GM20431 (cell line): ENCODE results near the gene COMMD9.

ENCODE experiments used
- in situ Hi-C: fragments of 300-500 bp; cut with MseI, MboI; formaldehyde crosslinking; loops from one replicate; pipeline ENCODE4 v1.15.0; 2020; ENCODE audit warnings: low sequenced_read_pairs; ENCODE audit not compliant: unreplicated experiment

COMMD9 gene

DNA sequence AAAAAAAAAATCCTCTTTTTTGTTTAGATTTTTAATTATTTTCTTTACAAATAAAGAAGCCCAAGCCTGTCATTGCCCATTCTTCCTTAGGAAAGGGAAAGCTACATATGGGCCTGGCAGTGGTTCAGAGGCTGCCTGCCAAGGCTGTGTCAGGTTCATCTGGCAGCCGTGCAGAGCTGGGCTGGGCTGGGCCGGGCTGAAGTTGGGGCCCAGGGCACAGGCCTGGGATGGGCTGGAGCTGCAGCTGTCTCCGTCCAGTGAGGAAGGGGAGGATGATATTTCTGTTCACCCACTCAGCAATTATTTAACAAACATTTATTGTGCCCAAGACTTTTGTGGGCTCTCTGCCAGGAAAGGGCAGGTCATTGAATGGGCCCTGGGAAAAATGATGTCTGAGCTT lies 11.4 kb upstream of the COMMD9 start:
- in situ Hi-C loops: no loop called here

DNA sequence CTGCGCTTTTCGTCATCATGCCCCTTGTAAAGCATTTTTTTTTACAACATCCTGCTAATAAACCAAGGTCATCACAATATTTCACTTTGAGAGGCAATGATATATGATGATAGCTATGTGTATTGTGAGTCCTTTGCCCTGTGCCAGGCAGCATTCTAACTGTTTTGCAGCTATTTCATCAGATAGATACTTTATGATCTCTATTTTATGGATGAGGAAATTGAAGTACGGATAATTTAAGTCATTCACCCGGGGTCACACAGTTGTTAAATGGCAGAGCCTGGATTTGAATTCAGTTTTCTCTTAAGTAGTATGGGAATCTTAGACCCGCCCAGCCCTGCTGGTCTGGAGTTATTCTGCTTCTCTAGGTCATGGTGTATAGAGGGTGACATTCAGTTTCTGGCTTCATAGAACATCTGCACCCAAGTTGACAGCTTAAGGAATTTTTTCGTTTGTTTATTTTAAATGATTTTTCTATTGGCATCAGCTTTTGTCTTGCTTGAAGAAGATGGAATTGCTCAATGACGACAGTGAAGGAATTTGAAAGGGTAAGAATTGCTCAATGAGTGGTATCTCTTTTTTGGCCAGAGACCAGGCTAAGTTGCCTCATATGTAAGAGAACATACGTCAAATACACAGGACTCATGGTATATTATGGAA lies 7.8 kb upstream of the COMMD9 start:
- in situ Hi-C loops: no loop called here

DNA sequence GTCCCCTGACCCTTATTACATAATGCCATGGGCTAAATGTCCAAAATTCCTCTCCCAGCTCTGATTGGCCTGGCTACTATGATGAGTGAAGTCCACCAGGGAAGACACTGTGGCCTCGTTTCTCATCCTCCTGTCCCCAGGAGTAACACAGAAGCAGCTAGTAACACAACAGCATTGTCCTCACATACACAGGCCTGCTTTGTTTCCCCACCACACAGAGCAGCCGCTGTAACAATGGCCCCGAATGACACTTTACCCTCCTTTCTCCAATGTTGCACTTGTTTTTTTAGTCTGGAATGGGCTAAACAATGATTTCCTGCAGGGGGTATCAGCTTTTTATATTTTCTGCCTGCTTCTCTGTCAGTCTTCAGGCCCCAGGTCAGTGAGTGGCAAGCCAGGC lies 6.7 kb upstream of the COMMD9 start, which contains the start of gene PRR5L:
TSS of gene PRR5L (plus strand) at position 363 of the 400 bp plus-strand sequence. CDS start 104,834 bp downstream, outside the sequence.
- in situ Hi-C loops: no loop called here

DNA sequence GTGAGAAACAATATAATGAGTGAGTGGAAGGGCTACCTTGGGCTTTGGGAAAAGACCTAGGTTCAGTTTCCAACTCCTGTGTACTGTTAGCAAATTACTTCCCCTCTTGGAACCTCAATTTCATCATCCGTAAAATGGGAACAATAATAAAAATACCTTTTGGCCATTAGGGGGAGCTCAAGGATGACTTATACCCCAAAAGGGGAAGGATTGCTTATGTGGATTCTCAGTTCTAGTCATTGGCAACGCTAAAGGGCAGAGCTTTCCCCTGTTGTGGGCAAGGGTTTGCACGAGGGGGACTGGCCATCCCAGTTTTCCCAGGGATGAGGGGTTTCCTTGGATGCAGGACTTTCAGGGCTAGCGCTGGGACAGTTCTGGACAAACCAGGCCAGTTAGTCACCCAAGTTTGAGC lies 3.1 kb upstream of the COMMD9 start:
- in situ Hi-C loops: no loop called here

DNA sequence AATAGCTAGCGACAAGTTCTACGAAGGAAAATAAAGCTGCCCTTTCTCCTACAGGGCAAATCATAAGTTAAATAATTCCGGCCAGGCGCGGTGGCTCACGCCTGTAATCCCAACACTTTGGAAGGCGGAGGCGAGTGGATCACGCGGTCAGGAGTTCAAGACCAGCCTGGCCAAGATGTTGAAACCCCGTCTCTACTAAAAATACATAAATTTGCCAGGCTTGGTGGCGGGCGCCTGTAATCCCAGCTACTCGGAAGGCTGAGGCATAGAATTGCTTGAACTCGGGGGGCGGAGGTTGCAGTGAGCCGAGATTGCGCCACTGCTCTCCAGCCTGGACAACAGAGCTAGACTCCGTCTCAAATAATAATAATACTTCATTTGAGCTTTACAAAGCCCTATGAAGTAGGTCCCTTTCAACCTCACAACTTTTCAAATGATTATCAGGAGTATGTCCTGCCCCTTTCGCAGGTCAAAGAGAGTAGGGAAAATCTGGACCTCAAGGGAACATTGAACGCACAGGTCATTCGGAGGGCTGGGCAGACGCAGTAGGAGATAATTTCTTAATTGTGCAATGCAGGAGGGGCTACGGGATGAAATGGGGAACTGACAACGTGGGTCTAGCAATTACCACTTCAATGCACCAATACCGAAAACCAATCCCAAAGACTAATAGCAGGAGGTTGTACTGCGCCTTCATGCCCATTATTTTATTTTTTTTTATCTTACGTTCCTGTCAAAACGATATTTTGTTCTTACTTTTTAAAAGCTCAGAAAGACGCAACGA lies 590 bp downstream of the COMMD9 start:
- in situ Hi-C loops: no loop called here

DNA sequence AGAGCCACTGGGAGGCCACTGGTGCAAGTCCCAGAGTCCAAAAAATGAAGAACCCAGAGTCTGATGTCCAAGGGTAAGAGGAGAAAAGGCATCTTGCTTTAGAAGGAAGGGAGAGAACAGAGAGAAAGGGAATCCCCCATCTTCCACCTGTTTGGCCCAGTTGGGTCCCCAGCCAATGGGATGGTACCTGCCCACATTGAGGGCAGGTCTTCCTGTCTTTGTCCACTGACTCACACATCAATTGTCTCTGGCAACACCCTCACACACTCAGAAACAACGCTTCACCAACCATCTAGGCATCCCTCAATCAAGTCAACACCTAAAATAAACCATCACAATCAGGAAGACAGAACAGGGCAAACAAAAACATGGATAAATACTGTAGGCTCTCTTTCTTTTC lies 6.3 kb downstream of the COMMD9 start:
- in situ Hi-C loops: no loop called here

DNA sequence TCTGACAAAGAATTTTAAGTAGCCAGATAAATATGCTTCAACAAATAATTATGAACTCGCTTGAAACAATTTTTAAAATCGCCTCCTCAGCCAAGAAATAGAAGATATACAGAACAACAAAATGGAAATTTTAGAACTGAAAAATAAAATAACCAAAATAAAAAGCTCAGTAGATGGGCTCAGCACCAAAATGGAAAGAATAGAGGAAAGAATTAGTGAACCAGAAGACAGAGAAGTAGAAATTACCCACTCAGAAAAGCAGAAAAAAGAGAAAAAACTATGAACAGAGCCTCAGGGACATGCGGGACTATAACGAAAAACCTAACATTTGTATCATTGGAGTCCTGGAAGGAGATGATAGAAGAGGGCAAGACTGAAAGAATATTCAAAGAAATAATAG lies 7.4 kb downstream of the COMMD9 start:
- in situ Hi-C loops: no loop called here

DNA sequence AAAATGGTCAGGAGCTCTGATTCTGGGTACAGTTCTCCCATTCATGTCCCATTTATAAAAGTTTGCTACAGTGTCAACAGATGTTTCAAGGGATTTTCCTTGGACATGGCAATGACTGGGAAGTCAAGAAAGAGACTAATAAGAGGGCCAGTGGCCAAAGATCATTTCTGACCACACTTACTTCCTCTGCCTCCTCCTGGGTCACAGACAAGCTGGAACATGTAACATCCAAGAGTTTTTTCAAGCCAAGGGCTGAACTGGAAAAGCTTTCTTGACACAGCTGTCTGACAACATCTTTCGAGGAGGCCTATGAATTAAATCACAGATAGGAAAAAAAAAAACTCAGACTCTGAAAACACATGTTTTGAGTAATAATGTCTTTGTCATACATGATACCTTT lies 8.7 kb downstream of the COMMD9 start:
- in situ Hi-C loops: no loop called here

DNA sequence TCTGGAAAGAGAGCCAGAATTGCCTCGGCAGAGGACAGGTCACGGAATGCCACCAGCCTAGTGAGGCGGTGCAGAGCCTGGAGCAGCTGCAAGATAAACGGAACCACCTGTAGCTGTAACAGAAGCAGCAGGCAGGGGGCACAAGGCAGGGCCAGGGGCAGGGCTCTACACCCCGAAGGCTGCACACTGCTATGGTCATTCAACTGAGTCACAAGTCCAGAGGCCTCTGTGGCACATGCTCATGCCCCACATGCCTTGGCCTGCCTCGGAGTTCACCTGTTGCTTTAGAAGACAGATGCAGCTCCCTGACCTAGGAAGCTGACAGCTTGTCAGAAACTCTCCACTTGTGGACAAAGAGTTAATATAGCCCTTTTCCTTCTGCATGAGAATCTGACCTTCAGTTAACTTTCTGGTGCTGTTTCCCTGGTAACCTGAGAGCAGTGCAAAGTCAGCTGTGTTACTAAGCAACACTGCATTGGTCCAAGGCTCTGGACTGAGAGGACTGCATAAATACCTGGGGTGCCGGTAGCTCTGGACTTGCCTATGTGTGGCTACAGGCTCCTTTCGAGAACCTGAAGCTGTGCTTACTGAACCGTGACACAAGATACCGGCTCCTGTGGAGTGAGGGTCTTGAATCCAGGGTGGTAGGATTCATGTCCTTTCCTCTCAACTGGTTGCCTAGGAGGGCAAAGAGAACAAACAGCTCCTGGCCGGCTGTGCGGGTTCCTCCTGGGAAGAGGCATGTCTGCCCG lies 10.5 kb downstream of the COMMD9 start:
- in situ Hi-C loops: no loop called here

DNA sequence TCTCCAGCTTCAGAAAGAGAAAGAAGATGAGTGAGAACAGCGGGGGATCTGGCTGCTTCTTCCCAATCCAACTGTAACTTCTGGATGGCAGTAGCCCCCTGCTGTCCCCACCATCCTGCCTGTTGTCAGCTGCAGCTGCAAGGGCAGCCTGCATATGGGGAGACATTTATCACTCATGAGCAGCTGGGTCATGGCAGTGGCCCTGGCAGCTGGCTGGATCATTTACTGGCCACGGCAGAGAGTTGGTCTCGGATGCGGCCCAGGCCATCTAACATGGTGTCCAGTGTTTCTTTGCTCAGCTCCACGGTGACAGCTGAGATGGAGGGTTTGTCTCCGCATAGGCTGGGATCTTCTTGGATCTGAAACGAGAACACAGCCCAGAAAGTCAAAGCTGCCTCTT lies 14.8 kb downstream of the COMMD9 start:
- in situ Hi-C loops: no loop called here

DNA sequence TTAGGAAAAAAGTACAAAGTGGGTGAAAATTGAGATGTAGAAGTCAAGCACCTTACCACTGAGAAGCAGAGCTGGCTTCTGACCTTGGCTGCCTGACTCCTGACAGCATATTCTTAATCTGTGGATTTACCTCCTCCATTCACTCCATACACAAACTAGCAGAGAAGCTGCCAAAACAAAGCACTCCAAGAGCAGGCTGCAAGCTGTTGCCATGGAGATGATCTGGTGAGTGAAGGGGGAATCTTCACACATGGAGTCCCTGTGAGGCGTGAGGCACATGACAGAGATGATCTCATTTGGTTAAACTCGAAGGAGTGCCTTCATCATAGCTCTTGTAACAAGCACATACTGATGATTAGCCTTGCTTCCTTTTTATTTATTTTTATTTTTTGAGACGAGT lies 16.1 kb downstream of the COMMD9 start:
- in situ Hi-C loops: no loop called here

DNA sequence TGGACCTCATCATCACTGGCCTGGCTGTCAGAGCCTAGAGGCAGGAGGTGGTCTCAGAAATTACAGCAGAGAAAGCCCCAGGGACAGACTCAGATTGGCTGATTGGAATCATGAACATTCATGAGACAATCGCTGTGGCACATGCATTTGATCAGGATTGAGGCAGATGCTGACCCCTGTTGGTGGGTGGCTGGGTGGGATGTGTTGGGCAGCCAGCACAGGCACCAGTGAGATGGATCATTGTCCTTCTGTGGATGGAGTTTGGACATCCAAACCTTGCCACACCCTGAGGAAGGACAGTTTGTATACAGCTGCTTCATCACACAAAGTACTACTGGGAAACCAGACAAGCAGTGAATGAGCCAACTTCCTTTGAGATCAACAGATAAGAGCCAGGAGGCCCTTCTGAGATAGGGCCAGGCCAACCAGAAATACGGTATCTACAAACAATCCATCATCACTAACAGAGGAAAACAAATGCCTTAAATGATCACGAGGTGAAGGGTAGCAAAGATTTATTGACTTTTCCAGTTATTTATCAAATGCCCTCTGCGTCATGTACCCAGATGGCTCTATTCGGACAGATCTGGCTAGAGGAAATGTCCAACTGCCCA lies 17.3 kb downstream of the COMMD9 start:
- in situ Hi-C loops: no loop called here

DNA sequence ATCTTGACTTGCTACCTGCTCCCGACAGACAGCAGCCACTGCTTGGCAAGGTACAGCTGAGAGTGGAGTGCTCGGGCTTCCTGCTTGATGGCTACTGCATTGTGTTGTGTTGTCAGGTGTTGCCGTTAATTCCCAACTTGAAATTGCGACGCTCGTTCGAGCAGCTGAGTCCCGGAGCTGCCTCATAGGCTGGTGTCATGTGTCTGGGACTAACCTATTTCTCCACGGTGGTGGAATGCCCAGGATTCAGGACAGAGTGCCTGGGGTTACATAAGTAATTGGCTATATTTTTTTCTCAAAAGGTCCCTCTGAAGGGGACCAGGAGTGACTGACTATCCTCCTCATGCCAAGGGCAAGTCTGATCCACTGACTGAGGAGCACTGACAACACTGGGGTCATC lies 18.5 kb downstream of the COMMD9 start:
- in situ Hi-C loops: no loop called here

DNA sequence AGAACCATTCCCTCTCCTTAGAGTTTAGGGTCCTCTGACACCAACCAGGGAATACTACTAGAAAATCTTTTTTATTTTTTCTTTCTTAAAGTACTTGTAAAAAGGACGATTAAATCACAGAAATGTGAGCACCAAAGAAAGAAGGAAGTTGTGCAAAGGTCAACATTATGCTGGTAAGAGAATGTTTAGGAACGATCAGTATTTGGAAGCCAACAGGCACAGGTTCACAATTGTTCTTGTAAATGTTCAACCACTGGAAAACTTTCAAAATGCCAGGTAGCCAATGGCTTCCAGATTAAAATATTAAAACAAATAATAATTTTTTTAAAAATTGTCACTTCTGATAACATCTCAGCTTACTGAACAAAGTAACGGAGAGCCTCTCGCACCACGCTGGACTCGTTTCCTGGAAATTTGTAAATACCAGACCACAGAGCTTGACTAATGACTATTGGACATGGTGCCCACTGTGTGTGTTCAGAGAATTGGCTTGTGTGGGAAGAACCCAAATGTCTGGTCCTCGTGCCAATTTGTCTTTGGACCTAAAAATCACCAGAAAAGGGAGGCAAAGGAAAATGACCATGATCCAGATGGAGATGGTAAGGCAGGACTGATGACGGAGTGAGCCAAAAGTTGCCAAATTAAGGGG lies 20.8 kb downstream of the COMMD9 start:
- in situ Hi-C loops: loop anchor here (10.0 kb wide), 1 partner anchor 654 kb away; the partner anchor contains the start of gene FJX1

DNA sequence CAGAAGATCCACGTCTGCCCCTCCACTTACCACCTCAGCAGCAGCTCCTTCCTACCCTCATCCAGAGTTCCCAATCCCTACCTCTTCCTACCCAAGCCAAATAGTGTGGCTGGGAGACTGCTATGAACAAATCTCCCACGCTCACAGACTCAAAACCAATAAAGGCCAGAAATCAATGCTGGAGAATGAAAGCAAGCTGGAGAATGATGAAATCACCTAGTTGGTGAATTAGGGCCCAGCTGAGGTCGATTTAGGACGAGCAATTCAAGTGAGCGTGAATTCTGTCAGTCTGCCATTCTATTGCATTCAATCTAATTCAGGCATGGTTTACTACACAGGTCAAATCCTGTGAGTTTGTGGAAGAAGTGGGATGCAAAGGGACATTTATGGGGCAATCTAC lies 22.5 kb downstream of the COMMD9 start:
- in situ Hi-C loops: loop anchor here (10.0 kb wide), 1 partner anchor 652 kb away; the partner anchor contains the start of gene FJX1

DNA sequence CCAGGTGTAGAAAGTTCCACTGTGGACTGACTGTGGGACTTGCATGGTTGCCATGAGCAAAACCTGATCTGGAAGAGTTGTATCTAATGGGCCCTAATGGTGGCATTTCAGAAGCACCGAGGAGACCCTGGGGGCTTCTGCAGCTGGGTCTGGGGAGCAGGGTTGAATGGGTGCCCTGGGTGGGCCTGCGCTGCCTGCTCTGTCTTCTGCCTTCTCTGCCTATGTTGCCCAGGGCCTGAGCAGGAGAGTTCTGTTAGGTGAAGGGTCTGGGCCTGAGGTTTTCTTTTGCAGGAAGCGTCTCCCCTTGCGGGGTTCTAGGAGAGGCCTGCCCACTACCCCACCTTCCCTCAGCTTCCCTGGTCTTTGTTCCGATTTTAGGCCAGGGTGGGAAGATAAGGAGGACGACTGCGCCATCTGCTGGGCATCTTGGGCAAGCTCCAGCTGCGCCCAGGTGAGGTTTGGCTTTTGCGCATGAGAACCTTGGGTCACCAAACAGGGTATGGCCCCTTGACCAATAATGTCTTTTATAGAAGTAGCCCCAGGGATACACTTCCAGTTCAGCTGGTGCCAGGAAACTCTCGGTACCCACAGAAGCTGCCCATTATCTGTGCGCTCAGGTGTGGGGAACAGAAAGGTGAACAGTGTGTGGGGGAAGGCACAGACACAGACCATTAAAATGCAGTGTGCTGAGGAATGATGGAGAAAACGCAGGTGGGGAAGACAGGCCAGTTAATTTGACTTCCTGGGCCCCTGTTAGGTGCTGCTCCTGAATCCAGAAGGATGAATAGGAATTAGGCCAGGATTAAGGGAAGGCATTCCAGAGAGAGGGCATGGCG lies 23.2 kb downstream of the COMMD9 start:
- in situ Hi-C loops: loop anchor here (10.0 kb wide), 1 partner anchor 651 kb away; the partner anchor contains the start of gene FJX1

DNA sequence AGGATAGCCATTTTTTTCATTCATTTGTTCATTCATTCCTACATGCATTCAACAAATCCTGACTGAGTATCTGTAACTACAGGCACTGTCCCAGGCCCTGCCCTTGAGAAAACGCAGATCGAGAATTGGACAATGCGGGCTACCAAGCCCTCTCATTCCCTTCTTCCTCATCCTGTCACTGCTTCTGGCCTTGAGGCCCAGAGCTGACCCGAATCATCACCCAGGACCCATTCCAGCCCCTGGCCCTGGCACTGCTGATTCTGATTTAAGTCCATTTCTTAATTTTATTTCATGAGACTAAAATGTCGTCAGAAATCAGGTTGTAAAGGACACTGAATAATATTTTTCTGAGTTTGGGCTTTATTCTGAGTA lies 24.3 kb downstream of the COMMD9 start:
- in situ Hi-C loops: loop anchor here (10.0 kb wide), 1 partner anchor 650 kb away; the partner anchor contains the start of gene FJX1

DNA sequence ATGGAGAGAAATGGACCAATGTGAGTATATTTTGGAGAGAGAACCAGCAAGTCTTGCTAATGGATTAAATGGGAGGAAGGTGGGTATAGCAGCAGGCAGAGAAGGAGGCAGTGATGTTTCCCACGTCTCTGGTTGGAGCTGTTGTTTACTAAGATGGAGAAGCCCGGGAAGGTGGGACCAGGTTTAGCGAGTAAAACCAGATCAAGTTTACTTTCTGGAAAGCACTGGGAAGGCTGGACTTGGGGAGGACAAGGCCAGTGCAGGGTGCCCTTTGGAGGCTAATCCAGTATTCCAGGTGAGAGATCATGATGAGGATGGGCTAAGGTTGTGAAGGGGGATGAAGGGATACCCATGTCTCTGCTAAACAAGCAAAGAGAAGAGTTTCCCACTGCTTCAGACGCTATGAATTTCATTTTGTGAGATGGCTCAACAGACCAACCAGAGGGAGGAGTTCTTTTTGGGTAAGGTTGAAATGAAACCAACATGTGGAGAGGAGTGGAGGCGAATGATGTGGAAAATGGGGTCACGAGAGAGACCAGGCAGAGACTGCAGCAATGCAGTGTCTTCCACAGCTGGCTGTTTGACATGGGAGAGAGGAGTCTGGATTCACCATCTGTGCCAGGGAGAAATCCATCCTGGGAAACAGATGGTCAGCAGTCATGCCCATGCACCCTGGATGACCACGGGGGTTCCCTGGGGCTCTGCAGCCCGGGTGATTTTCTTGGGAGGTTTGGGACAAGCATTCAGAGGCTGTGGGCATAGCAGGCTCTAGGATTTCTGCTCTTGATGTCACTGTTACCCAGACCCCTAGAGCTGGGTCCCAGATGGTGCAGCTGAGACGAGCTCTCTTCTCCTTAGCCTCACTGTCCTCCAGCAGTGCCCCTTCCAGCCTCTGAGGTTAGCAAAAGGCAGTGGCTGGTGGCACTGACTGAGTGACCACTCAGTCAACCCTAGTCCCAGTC lies 24.9 kb downstream of the COMMD9 start:
- in situ Hi-C loops: loop anchor here (10.0 kb wide), 1 partner anchor 649 kb away; the partner anchor contains the start of gene FJX1
